HG03521 (cell line): ENCODE measurements around the gene PARD3.
"Not testable (repeated sequence)": the region's sequence is repeated elsewhere in the genome, so short reads cannot be mapped to it uniquely, and the experiment has no call there.

ENCODE experiments used
- ATAC-seq: cut with Tn5 transposase; IDR thresholded peaks from one replicate; pipeline ENCODE4 v1.9.1; 2021; ENCODE audit warnings: mild to moderate bottlenecking, moderate library complexity; ENCODE audit not compliant: unreplicated experiment

PARD3 gene

GRCh38 chr10:34076443-34076842 lies 738.7 kb downstream of the PARD3 start:
- no peak for ATAC-seq

- ATAC-seq: no peak
These were observed 739.7 kb downstream of the PARD3 start for GRCh38 chr10:34075254-34075926.

GRCh38 chr10:34074051-34074450 lies 741.0 kb downstream of the PARD3 start:
- ATAC-seq: no peak

- ATAC-seq: not testable (repeated sequence)
These were observed 747.4 kb downstream of the PARD3 start for GRCh38 chr10:34067741-34068140.

- no peak for ATAC-seq
These were observed 751.5 kb downstream of the PARD3 start for GRCh38 chr10:34063592-34063991.

GRCh38 chr10:34061841-34062240 lies 753.3 kb downstream of the PARD3 start:
- ATAC-seq: no peak
